IMR-90 (cell line): ENCODE data around the gene SLBP. TPM values are rescaled to one million over a fixed set of nuclear protein-coding genes. Genes with fewer than 3 reads are reported as not detected.

Experiments used
- ATAC-seq: fragments of 200-7000 bp; cut with Tn5 transposase; 2 replicates; pipeline ENCODE4 v1.9.1; 2020; ENCODE audit warnings: low read depth, mild to moderate bottlenecking, moderate library complexity
- BruUV-seq: library from RNA; stranded (reverse); fragments of 400-500 nt; replicated peaks from 2 replicates; lab custom pipeline; 2021; lab: Mats Ljungman, UMichigan
- CTCF ChIA-PET: fragments of 300-600 bp; formaldehyde crosslinking; extraction: SDS; loops from one replicate; lab custom pipeline; 2021; ENCODE audit warnings: antibody characterized with exemption; lab: Yijun Ruan, JAX
- POLR2A ChIA-PET: fragments of 300-600 bp; sonication (Branson Sonifier 250); formaldehyde crosslinking; loops from one replicate; lab custom pipeline; 2022; ENCODE audit warnings: antibody characterized with exemption; ENCODE audit not compliant: unreplicated experiment; lab: Charles Lee
- DNase-seq: peaks from one replicate; pipeline ENCODE4 v3.0.0; 2013
- H2AFZ ChIP-seq: replicated peaks from 2 replicates; pipeline ENCODE3; 2013; ENCODE audit warnings: low read length, mild to moderate bottlenecking; ENCODE audit not compliant: poor library complexity
- H2AK5ac ChIP-seq: 2 replicates; pipeline ENCODE4 v1.6.1; 2013; ENCODE audit warnings: low read depth, low read length, inconsistent platforms
- H2AK9ac ChIP-seq: replicated peaks from 2 replicates; pipeline ENCODE3; 2013; ENCODE audit warnings: mild to moderate bottlenecking, low read depth, low read length, moderate library complexity; ENCODE audit not compliant: poor library complexity
- H2BK120ac ChIP-seq: 2 replicates; pipeline ENCODE4 v1.6.1; 2013; ENCODE audit warnings: low read depth, low read length, inconsistent platforms
- H2BK15ac ChIP-seq: 3 replicates; pipeline ENCODE4 v1.6.1; 2013; ENCODE audit warnings: low read depth, low read length, inconsistent platforms
- H2BK20ac ChIP-seq: 2 replicates; pipeline ENCODE4 v1.6.1; 2013; ENCODE audit warnings: low read depth, mild to moderate bottlenecking, inconsistent platforms, low read length, moderate library complexity
- H2BK5ac ChIP-seq: 2 replicates; pipeline ENCODE4 v1.6.1; 2013; ENCODE audit warnings: mild to moderate bottlenecking, low read depth, low read length, inconsistent platforms; ENCODE audit not compliant: poor library complexity, severe bottlenecking
- H3K14ac ChIP-seq: replicated peaks from 2 replicates; pipeline ENCODE4 v1.6.1; 2013; ENCODE audit warnings: low read depth, low read length, inconsistent platforms
- H3K18ac ChIP-seq: 2 replicates; pipeline ENCODE4 v1.6.1; 2013; ENCODE audit warnings: low read depth, low read length, control low read depth
- H3K23ac ChIP-seq: 2 replicates; pipeline ENCODE4 v1.6.1; 2013; ENCODE audit warnings: low read depth, low read length, inconsistent platforms
- H3K27ac ChIP-seq: 2 replicates; pipeline ENCODE4 v1.5.1; 2013; ENCODE audit warnings: mild to moderate bottlenecking, control low read depth, low read length; ENCODE audit not compliant: insufficient read depth
- H3K27me3 ChIP-seq: 2 replicates; pipeline ENCODE4 v1.6.1; 2013; ENCODE audit warnings: low read length; ENCODE audit not compliant: control insufficient read depth, insufficient read depth
- H3K36me3 ChIP-seq: 2 replicates; pipeline ENCODE4 v1.6.1; 2013; ENCODE audit warnings: low read length, mixed read lengths; ENCODE audit not compliant: control insufficient read depth, insufficient read depth
- H3K4ac ChIP-seq: 2 replicates; pipeline ENCODE4 v1.6.1; 2013; ENCODE audit warnings: low read depth, low read length, inconsistent platforms
- H3K4me1 ChIP-seq: 2 replicates; pipeline ENCODE4 v1.6.1; 2013; ENCODE audit warnings: low read length, mixed read lengths; ENCODE audit not compliant: control insufficient read depth, insufficient read depth
- H3K4me2 ChIP-seq: 2 replicates; pipeline ENCODE4 v1.6.1; 2013; ENCODE audit warnings: low read depth, mild to moderate bottlenecking, control low read depth, low read length, moderate library complexity
- H3K4me3 ChIP-seq: 2 replicates; pipeline ENCODE4 v1.5.1; 2013; ENCODE audit warnings: low read depth, mild to moderate bottlenecking, control low read depth, low read length, moderate library complexity; ENCODE audit not compliant: insufficient read depth
- H3K56ac ChIP-seq: 2 replicates; pipeline ENCODE4 v1.6.1; 2013; ENCODE audit warnings: low read length, inconsistent platforms; ENCODE audit not compliant: insufficient read depth; ENCODE audit errors: extremely low read depth
- H3K79me1 ChIP-seq, 2 experiments: 2 replicates each; pipeline ENCODE4 v1.6.1; 2013; ENCODE audit warnings: low read length in 2 of 2, inconsistent platforms in 1 of 2, low read depth in 1 of 2
- H3K9ac ChIP-seq: 2 replicates; pipeline ENCODE4 v1.6.1; 2013; ENCODE audit warnings: low read depth, low read length, control low read depth
- H3K9me1 ChIP-seq: 2 replicates; pipeline ENCODE4 v1.6.1; 2013; ENCODE audit warnings: low read length, inconsistent platforms; ENCODE audit not compliant: insufficient read depth
- H3K9me3 ChIP-seq: 2 replicates; pipeline ENCODE4 v1.6.1; 2013; ENCODE audit warnings: low read length; ENCODE audit not compliant: control insufficient read depth, insufficient read depth
- H4K20me1 ChIP-seq: 2 replicates; pipeline ENCODE4 v1.6.1; 2013; ENCODE audit warnings: low read length, inconsistent platforms; ENCODE audit not compliant: insufficient read depth
- H4K5ac ChIP-seq: 2 replicates; pipeline ENCODE4 v1.6.1; 2013; ENCODE audit warnings: mild to moderate bottlenecking, low read depth, low read length, control low read depth
- H4K8ac ChIP-seq, 2 experiments: 2 replicates each; pipeline ENCODE4 v1.6.1; 2013; ENCODE audit warnings: low read depth in 2 of 2, low read length in 2 of 2, control low read depth in 1 of 2, inconsistent platforms in 1 of 2
- H4K91ac ChIP-seq: 2 replicates; pipeline ENCODE4 v1.6.1; 2013; ENCODE audit warnings: low read depth, low read length, inconsistent platforms; ENCODE audit not compliant: insufficient read depth
- BHLHE40 ChIP-seq: fragments of 150-350 bp; IDR thresholded peaks from 2 replicates; pipeline ENCODE4 v1.6.1; 2016; ENCODE audit warnings: mild to moderate bottlenecking, low read depth, low read length
- CEBPB ChIP-seq: IDR thresholded peaks from 2 replicates; pipeline ENCODE4 v1.6.1; 2012; ENCODE audit warnings: low read depth, low read length, improper control_type of control experiment
- CHD1 ChIP-seq: IDR thresholded peaks from 2 replicates; pipeline ENCODE4 v1.6.1; 2012; ENCODE audit warnings: low read depth, low read length, improper control_type of control experiment
- CTCF ChIP-seq: conservative IDR thresholded peaks from 2 replicates; pipeline ENCODE4 v1.5.1; 2012; ENCODE audit warnings: mild to moderate bottlenecking, low read depth, low read length, improper control_type of control experiment
- FOS ChIP-seq: fragments of 150-350 bp; IDR thresholded peaks from 2 replicates; pipeline ENCODE4 v1.6.1; 2016; ENCODE audit warnings: low read depth, low read length
- MAZ ChIP-seq: IDR thresholded peaks from 2 replicates; pipeline ENCODE4 v1.6.1; 2012; ENCODE audit warnings: low read depth, mild to moderate bottlenecking, low read length, improper control_type of control experiment, moderate library complexity, borderline replicate concordance
- MXI1 ChIP-seq: IDR thresholded peaks from 2 replicates; pipeline ENCODE4 v1.6.1; 2012; ENCODE audit warnings: low read depth, mild to moderate bottlenecking, low read length, moderate library complexity, borderline replicate concordance
- NFE2L2 ChIP-seq: fragments of 150-350 bp; IDR thresholded peaks from 2 replicates; pipeline ENCODE4 v1.6.1; 2016; ENCODE audit warnings: low read depth, mild to moderate bottlenecking, low read length
- POLR2A ChIP-seq: IDR thresholded peaks from 2 replicates; pipeline ENCODE4 v1.6.1; 2012; ENCODE audit warnings: mild to moderate bottlenecking, low read depth, low read length
- RCOR1 ChIP-seq: IDR thresholded peaks from 2 replicates; pipeline ENCODE4 v1.6.1; 2012; ENCODE audit warnings: mild to moderate bottlenecking, low read length, improper control_type of control experiment; ENCODE audit not compliant: insufficient replicate concordance
- RFX5 ChIP-seq: IDR thresholded peaks from 2 replicates; pipeline ENCODE4 v1.8.0; 2012; ENCODE audit warnings: low read depth, mild to moderate bottlenecking, low read length, moderate library complexity
- USF2 ChIP-seq: fragments of 150-350 bp; IDR thresholded peaks from 2 replicates; pipeline ENCODE4 v1.6.1; 2017; ENCODE audit warnings: mild to moderate bottlenecking, antibody characterized with exemption, low read length, low read depth
- WGBS, 2 experiments: methylation state at CpG; one replicate each; pipeline versions ENCODE4 v1.1.5 to v1.1.7; 2013; ENCODE audit warnings: missing lambda C conversion rate in 2 of 2; ENCODE audit not compliant: insufficient read length in 1 of 2; ENCODE audit errors: extremely low coverage in 2 of 2; 5-methylcytosine and 5-hydroxymethylcytosine counted together
- dilution Hi-C: fragments of 300-500 bp; cut with HindIII; formaldehyde crosslinking; loops from one replicate; pipeline ENCODE4 v1.14.3; 2018; ENCODE audit warnings: low sequenced_read_pairs; ENCODE audit not compliant: unreplicated experiment
- in situ Hi-C: fragments of 300-500 bp; cut with MboI; formaldehyde crosslinking; loops from 3 replicates; pipeline ENCODE4 v1.14.3; 2019; ENCODE audit warnings: low sequenced_read_pairs, inconsistent platforms, mixed read lengths
- intact Hi-C: fragments of 100-400 bp; cut with micrococcal nuclease; formaldehyde crosslinking; loops from 2 replicates; pipeline ENCODE4 v1.10.0; 2022
- polyA plus RNA-seq, 3 experiments: library from polyadenylated mRNA; depleted of rRNA; stranded (reverse); fragments of >200 nt; gene quantifications; 2 replicates each; pipeline ENCODE4 v1.2.3, GENCODE V29; 2012; ENCODE audit warnings: low replicate concordance in 1 of 3
- total RNA-seq: library from RNA; depleted of rRNA; stranded (reverse); fragments of >200 nt; gene quantifications from 2 replicates; pipeline ENCODE4 v1.2.3, GENCODE V29; 2012

The SLBP gene
- total and polyA plus RNA-seq, 2 of the 4 experiments (the other 2 are of a cell fraction), result 64.9 to 66.1 TPM

GRCh38 chr4:1653776-1654175 lies 58.3 kb downstream of the SLBP start:
- no peak for ATAC-seq
- H2BK15ac ChIP-seq, result no peak overlapping the region
- H2BK20ac ChIP-seq, result no peak overlapping the region
- H4K91ac ChIP-seq, result no peak overlapping the region
- DNase-seq, result no peak
- no peak overlapping the region for H3K18ac ChIP-seq
- H3K9me1 ChIP-seq, result peaks cover 14% of the 10 kb centered on the region
- H2AFZ ChIP-seq, result no peak overlapping the region
- H3K4me3 ChIP-seq, result no peak overlapping the region
- no peaks in the 10 kb centered on the region for H3K4me1 ChIP-seq
- dilution Hi-C loops, result no loop called here
- no peak overlapping the region for H3K14ac ChIP-seq
- peaks cover 0 to 4% of the 10 kb centered on the region in 2 experiments; a peak in 1 of 4 replicates for H3K79me1 ChIP-seq
- ChIA-PET POLR2A (no interaction called here), CTCF (no interaction called here)
- BruUV-seq, result no TSS peak
- H3K9ac ChIP-seq, result no peak overlapping the region
- no peak for TF ChIP-seq MXI1
- TF ChIP-seq BHLHE40, result no peak
- no peak for TF ChIP-seq CEBPB
- no peak for TF ChIP-seq POLR2A
- TF ChIP-seq MAZ, result no peak
- TF ChIP-seq FOS, result no peak
- TF ChIP-seq CHD1, result no peak
- no peak for TF ChIP-seq RFX5
- TF ChIP-seq CTCF, result no peak
- no peak for TF ChIP-seq RCOR1
- no peak for TF ChIP-seq USF2
- TF ChIP-seq NFE2L2, result no peak
- H3K36me3 ChIP-seq, result no peaks in the 10 kb centered on the region
- H4K20me1 ChIP-seq, result peaks cover 4% of the 10 kb centered on the region
- H2AK9ac ChIP-seq, result no peak overlapping the region
- H3K27ac ChIP-seq, result no peak overlapping the region
- H4K8ac ChIP-seq, result no peak overlapping the region
- in situ Hi-C loops, result no loop called here
- no peaks in the 10 kb centered on the region for H3K9me3 ChIP-seq
- no peak overlapping the region for H2BK5ac ChIP-seq
- H2BK120ac ChIP-seq, result no peak overlapping the region
- WGBS, 2 experiments, result 79% methylated on average over 7 of the region's 10 CpGs; no CpG with 5 or more reads in 1 of the 2 experiments
- H3K23ac ChIP-seq, result no peak overlapping the region
- no peak overlapping the region for H2AK5ac ChIP-seq
- no peaks in the 10 kb centered on the region for H3K27me3 ChIP-seq
- H3K4ac ChIP-seq, result no peak overlapping the region
- no peak overlapping the region for H4K5ac ChIP-seq
- no peak overlapping the region for H3K4me2 ChIP-seq
- H3K56ac ChIP-seq, result no peak overlapping the region
- intact Hi-C loops, result no loop called here
